ENCODE results near the gene NYNRIN. TPM values are rescaled to one million over a fixed set of nuclear protein-coding genes. Genes with fewer than 3 reads are reported as not detected.
A peak's percentile ranks its signal among the peaks of the same experiment; 100 is the strongest.

NYNRIN gene
- total and polyA plus RNA-seq, 10 of the 15 experiments (the other 5 are each of a cell fraction or from before 2014, with no cell fraction given) = under 0.01 to 0.15 (median 0.01) TPM; not detected in 5

DNA sequence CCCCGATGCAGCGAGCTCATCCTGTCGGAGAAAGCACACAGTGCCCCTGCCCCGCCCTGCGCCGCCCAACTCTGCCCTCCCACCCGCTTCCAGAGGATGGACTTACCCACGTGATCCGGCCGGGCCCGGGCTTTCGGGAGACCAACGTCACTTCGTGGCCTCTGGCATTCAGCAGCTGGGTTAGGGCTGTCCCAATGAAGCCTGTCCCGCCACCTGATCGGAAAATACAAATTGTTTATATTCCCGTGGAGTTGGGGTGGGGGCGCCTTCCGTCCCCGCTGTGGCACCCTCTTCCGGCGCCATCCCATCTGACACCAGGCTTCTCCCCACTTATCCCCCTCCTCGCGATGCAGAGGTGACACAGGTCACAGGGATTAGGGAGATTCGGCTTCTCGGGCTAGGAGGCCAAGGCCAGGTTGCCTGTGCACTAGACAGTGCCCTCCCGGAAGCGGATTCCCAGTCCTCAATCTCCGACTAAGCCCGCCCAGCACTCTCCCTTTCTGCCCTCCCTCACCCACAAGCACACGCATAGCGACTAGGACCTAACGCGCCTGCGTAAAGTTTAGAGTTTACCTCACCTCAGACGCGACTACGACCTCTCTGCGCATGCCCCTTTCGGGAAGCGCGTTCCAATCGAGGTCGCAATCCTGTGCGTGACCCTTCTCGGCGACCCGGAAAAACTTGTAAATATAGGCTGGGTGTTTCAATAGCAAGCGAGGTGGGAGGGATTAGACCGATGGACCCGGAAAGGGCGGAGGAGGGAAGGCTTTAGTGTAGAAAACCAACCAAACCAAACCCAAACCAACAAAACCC lies 43.6 kb downstream of the NYNRIN start, which contains the start of gene SDR39U1 (continued):
- TF ChIP-seq NFXL1 (IDR thresholded peaks at IDR 0.05; ENCODE audit: borderline replicate concordance) (no peak), SIX5 (IDR thresholded peaks at IDR 0.05; ENCODE audit: low read depth, low read length, severe bottlenecking) (peak; percentile 61), BHLHE40 (IDR thresholded peaks at IDR 0.05; ENCODE audit: borderline replicate concordance in 1 of 2, low read depth in 2 of 2, low read length in 1 of 2) (peak; percentile 52 to 72), EED (IDR thresholded peaks at IDR 0.05; ENCODE audit: low read depth) (peak; percentile 57; the same call in 1 of the 2 replicates), NR2C2 (IDR thresholded peaks at IDR 0.05; ENCODE audit: borderline replicate concordance, control insufficient read depth, insufficient read length, low read depth) (peak; percentile 83), CHD2 (IDR thresholded peaks at IDR 0.05; ENCODE audit: borderline replicate concordance, low read depth, low read length) (peak; percentile 82; the same call in 1 of the 2 replicates)
- TF ChIP-seq, protein P1, sequence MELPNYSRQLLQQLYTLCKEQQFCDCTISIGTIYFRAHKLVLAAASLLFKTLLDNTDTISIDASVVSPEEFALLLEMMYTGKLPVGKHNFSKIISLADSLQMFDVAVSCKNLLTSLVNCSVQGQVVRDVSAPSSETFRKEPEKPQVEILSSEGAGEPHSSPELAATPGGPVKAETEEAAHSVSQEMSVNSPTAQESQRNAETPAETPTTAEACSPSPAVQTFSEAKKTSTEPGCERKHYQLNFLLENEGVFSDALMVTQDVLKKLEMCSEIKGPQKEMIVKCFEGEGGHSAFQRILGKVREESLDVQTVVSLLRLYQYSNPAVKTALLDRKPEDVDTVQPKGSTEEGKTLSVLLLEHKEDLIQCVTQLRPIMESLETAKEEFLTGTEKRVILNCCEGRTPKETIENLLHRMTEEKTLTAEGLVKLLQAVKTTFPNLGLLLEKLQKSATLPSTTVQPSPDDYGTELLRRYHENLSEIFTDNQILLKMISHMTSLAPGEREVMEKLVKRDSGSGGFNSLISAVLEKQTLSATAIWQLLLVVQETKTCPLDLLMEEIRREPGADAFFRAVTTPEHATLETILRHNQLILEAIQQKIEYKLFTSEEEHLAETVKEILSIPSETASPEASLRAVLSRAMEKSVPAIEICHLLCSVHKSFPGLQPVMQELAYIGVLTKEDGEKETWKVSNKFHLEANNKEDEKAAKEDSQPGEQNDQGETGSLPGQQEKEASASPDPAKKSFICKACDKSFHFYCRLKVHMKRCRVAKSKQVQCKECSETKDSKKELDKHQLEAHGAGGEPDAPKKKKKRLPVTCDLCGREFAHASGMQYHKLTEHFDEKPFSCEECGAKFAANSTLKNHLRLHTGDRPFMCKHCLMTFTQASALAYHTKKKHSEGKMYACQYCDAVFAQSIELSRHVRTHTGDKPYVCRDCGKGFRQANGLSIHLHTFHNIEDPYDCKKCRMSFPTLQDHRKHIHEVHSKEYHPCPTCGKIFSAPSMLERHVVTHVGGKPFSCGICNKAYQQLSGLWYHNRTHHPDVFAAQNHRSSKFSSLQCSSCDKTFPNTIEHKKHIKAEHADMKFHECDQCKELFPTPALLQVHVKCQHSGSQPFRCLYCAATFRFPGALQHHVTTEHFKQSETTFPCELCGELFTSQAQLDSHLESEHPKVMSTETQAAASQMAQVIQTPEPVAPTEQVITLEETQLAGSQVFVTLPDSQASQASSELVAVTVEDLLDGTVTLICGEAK (IDR thresholded peaks at IDR 0.05; ENCODE audit: borderline replicate concordance) = peak; percentile 97
- TF ChIP-seq, protein P2, sequence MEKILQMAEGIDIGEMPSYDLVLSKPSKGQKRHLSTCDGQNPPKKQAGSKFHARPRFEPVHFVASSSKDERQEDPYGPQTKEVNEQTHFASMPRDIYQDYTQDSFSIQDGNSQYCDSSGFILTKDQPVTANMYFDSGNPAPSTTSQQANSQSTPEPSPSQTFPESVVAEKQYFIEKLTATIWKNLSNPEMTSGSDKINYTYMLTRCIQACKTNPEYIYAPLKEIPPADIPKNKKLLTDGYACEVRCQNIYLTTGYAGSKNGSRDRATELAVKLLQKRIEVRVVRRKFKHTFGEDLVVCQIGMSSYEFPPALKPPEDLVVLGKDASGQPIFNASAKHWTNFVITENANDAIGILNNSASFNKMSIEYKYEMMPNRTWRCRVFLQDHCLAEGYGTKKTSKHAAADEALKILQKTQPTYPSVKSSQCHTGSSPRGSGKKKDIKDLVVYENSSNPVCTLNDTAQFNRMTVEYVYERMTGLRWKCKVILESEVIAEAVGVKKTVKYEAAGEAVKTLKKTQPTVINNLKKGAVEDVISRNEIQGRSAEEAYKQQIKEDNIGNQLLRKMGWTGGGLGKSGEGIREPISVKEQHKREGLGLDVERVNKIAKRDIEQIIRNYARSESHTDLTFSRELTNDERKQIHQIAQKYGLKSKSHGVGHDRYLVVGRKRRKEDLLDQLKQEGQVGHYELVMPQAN (conservative IDR thresholded peaks at IDR 0.05) = 0 out of 2 replicates have a peak, but pooled peaks have one; percentile 44
